GM19240 (cell line): ENCODE data around the gene RNF166.

Experiments
- DNase-seq: peaks from one replicate; pipeline ENCODE4 v3.0.0; 2011; ENCODE audit warnings: low spot score; ENCODE audit not compliant: insufficient read length

The RNF166 gene

DNA sequence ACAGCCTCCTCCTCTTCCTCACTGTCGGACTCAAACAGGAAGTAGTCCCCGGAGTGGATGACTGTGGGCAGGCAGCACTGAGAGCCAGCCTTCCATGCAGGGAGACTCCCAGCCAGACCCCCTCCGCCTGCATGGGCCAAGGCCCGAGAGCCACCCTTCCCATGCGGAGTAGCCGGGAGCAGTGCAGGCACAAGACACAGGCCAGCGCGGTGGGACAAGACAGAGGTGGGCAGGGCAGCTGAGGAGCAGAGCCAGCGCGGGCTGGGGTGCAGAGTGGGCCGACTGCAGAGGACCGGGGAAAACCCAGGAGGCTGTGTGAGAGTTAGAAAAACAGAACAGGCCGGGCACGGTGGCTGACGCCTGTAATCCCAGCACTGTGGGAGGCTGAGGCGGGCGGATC lies 17.7 kb upstream of the RNF166 start:
- no peak for DNase-seq

DNA sequence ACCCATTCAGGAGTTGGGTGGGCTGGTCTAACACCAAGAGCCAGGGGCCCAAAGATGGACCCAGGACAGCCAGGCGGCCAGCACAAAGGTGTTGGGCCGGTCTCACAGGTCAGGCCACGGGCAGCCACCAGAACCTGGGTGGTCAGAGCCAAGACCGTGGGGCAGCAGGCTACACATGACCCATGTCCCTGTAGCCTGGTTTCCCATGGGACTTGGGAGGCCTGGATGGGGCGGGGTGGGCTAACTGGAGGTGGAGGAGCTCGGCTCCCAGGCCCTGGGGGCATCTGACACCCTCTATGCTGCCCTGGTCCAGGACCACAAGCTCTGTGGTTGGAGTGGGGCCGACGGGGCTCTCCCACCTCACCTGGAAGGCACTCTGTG lies 17.3 kb upstream of the RNF166 start:
- DNase-seq: no peak

DNA sequence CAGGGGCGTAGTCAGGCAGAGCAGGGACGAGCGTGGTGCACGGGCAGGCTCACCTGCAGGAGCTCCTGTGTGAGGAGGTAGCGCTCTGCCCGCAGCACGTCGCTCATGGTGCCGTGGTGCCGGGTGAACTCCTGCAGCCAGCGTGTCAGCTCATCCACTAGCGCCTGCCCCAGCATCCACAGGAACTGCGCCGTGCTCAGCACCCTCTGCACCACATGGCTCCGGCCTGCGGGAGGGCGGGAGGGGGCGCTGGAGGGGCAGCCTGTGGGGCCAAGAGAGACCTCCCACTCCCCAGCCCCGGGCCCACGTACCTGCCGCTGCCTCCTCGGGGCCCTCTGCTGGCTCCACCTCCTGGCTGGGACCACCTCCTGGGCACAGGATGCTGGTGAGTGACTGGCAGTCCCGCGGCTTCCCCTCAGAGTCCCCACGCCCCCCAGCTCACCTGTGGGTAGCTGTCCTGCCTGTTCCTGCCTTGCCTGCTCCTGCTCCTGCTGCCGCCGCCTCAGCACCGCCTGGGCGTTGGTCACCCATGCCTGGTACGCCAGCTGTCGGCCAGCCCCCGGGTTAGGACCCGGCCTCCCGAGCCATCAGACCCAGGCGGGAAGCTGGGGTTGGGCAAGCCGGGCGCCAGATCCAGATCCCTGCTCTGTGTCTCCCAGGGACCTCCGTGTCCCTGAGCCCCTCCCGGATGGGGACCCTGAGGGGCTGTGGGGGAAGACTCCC lies 16.7 kb upstream of the RNF166 start:
- DNase-seq: no peak

DNA sequence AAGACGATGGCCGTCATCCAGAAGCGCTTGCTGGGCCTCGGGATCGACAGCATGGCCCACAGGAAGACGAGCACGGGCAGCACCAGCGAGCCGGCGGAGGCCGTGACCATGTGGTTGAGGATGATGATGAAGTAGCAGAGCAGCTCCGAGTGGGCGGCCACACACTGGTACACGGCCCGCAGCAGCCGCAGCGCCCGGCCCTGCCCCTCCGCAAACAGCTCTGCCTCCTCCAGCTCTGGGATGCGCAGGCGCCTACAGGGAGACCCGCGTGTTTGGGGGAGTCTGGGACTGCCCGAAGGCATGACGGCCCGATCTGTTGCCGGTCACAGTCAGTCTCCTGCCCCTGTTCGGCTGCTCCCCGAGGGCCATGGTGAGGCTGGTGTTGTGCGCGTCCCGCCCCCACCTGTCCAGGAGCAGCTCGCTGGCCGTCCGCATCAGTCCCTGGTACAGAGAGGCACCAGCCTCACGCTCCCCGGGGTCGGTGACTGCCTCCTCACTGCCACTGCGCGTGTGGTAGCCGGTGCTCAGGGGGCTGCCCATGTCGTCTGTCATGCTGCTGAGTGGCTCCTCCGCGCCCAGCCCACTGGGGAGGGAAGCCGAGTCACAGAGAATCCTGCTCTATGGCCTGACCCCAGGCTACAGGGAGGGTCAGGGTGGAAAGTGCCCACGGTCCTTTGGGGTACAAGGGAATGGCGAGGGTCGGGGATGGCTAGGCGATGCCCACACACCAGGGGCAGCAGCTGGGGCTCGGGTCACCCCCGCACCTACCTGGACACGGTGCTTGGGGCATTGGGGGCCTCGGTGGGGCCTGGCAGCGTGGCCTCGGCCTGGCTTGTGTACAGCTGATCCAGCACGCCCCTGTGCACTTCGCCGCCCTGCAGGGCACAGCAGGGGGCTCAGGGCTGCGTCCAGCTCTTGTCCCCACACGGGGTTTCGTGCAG lies 15.9 kb upstream of the RNF166 start:
- no peak for DNase-seq

DNA sequence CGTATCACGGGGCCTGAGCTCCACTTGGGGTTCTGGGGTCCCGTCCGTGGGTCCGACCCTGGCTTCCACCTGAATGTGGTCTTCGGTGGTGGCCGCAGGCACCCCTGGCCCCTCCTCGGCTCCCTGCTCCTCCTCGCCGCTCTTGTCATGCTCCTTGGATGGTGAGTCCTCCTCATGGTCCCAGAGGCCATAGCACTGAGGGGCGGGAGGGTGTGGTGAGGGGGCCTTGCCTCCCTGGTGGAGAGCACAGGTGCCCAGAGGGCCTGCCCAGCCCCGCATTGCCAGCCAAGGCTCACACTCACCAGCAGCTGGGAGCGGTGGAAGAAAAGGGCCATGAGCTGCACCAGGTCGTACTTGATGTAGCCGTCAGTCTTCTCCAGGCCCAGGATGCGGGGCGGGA lies 15.0 kb upstream of the RNF166 start:
- DNase-seq: no peak

DNA sequence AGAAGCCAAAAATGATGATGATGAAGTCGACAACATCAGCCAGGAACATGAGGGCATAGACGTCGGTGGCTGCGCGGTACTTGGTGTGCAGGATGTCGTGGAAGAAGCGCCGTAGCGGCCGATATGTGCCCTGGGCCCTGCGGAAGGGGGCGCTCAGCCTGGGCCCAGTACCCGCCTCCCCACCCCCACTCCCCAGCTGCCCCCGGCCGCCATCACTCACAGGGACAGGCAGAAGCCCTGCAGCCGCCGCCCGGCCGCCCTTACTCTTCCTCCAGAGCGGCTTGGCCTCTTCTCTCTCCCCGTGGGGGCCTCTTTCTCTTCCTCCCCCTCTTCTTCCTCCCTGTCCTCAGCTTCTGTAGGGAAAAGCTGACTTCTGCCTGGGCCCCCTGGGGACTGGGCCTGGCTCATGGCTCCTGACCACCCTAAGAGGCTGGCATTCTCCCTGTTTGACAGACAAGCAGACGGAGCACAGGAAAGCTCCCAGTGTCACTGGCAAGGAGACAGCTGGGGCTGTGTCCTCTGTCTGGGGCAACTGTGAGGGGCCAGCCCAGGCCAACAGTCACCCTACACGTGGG lies 14.3 kb upstream of the RNF166 start:
- no peak for DNase-seq

DNA sequence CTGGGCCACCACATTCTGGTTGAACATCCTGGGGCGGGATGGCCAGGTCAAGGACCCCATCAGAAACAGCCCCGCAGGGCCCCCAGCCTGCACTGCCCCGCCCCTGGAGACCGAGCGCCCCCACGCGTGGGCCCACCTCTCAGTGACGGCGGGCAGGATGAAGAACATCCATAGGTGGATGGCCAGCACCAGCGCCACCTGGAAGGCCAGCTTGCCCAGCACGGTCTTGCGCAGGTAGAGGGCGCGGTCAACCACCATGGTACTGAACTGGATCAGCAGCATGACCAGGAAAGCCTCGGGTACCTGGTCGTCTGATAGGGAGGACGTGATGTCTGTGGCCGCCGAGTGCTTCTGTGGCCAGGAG lies 13.7 kb upstream of the RNF166 start:
- DNase-seq: no peak

DNA sequence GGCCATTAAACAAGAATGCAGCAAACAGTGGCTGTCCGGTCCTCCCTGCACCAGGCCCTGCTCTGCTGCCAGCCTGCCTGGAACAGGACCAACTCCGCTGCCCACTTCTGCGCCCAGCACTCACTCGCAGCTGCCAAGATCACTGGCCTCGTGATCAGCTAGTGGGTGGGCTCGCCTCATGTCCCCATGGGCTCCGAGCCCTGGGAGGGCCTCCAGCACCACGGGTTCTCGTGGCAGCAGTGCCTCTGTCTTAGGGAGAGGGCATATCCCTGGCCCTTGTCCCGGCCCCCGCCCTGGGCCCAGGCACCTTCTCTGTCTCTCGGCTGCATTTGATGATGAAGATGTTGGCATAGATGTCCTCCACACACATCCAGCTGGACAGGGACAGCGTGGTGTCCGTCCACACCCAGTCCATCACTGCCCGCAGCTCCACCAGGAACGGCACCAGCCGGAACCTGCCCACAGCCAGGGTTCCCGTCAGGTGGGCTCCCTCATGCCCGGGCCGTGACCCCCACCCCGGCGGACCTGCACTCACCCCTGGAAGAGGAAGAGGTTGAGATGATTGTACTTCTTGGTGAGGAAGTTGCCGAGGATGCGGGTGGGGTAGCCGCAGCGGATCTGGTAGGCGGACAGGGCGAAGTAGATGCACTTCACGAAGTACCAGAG lies 13.2 kb upstream of the RNF166 start:
- no peak for DNase-seq

DNA sequence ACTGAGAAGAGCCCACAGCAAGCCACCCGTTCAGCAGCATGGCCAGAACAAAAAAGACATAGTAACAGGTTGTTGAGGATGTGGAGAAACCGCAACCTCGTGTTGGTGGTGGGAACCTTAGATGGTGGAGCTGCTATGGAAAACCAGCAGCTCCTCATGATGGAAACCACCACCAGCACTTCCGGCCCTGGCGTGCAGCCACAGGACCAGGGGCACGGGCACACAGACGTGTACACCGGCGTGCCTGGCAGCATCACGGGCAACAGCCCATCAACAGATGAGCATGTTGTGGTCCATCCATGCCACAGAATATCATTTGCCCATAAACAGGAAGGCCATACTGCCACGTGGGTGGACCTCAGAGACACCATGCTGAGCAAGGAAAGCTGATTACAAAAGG lies 12.0 kb upstream of the RNF166 start:
- no peak for DNase-seq

DNA sequence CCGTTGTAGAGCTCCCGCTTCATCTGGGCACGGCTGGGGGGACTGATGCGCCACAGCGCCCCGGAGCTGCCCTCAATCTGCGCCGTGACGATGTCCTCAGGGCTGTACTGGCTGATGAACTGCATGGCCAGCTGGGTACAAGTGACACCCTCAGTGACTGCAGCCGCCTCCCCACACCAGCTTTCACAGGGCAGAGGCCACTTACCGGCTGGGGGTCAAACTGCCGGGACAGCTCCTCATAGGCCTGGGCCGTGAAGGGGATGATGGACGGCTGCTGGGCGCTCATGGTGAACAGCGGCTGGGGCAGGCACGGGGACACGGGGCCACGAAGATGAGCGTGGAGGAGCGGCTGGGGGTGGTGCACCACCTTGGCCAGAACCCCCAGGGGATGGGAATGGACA lies 10.4 kb upstream of the RNF166 start:
- DNase-seq: no peak

DNA sequence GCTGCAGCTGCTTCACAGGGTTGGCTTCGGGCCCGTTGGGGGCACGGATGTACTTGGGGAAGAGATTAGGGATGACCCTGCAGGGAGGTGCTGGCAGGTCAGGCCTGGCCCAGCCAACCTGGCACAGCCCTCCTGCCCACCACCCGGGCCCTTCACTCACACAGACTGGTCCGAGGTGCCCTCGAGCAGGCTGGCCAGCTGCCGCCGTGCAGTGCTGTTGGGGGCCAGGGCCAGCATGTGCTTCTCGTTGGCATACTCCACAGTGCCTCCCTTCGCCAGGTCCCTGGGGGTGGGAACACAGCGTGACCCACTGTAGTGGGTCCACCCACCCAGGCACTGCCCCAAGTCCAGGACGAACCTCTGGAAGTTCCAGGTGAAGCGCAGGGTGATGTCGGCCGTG lies 10.0 kb upstream of the RNF166 start:
- no peak for DNase-seq

DNA sequence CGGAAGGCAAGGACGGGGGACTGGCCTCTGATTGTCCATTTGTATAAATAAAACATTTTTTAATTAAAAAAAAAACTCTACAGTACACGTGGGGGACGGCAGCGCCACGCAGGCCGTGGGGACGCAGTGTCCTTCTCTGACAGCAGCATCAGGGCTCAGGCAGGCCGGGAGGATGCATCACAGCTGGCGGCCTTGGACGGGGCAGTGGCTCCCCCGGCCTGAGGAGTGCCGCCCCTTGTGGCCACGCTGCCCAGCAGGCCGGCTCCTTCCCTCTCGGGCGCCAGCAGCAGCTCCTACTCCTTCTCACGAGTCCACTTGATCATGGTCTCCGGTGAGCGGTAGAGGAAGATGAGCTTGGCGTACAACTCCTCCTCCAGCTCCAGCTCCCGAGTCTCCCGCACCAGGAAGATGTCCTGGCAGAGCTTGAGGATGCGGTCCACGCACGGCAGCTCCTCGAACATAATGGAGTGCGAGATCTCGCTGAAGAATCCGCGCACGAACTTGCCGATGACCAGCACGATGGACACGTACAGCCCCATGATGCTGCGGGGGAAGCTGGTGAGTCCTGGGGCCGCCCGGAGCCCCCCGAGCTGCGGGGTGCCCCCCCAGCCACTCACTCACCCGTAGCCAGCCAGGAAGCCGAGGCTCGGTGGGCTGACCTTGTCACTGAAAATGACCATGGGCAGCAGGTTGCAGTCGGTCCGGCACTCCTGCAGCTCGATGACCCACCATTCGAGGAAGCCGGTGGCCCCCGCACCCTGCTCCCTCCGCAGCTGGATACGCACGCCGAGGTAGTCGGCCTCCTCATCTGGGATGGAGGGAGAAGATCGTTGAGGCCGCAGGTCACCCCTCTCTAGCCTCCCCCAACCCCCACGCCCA lies 9.3 kb upstream of the RNF166 start:
- DNase-seq: no peak

DNA sequence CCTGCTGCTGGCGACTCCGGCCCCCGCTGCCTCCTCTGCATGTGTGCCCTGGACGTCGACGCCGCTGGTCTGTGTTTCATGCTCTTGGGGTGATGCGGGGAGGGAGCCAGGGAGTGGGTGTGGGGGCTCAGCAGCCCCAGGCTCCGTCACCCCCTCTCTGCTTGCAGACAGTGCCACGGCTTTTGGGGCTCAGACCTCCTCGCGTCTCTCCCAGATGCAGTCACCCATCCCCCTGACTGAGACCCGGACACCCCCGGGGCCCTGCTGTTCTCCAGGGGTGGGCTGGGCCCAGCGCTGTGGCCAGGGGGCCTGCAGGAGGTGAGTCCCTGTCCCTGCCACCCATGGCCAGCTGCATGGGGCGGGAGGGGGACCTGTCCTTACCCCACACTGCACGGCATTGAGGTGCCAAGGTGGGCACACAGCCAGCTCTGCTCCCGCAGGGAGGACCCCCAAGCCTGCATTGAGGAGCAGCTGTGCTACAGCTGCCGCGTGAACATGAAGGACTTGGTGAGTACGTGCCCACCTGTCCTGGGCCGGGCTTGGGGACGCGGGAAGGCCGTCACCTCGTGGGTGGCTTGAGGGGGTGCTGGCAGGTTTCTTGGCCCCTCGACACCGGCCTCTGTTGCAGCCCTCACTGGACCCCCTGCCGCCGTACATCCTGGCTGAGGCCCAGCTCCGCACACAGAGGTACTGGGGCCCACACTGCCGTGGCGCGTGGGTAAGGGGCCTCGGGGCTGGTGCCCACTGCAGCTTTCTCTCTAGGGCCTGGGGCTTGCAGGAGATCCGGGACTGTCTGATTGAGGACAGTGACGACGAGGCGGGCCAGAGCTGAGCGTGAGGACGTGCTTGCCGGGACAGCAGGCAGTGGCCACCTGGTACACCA lies 8.5 kb upstream of the RNF166 start:
- DNase-seq: no peak

DNA sequence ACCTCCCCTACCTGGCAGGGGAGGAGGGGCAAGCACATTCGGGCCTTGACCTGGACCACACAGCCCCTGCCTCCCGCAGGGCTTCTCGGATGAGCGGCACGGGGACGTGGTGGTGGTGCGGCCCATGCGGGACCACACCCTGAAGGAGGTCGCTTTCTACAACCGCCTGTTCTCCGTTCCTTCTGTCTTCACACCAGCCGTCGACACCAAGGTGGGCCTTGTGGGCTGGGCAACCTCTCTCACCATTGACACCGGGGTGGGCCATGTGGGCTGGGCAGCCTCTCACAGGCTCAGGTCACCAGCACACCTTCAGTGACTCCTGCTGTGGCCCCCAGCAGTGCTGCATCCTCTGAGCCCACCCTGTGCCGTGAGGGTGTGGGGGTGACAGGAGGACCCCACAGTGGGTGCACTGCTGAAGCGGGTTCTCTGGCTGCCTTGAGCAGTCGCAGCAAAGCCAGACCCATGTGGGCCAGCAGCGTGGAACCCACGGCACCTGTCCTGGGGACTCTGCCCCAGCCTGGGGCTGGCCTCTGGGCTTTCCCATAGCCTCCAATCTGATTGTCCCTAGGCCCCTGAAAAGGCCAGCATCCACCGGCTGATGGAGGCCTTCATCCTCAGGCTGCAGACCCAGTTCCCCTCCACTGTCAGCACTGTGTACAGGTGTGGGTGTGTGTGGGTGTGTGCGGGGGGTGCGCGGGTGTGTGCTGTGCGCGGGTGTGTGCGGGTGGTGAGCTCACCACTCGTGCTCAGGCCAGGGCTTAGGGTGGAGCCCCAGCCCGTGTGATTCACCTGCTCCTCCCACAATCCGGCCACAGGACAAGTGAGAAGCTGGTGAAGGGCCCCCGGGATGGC lies 7.6 kb upstream of the RNF166 start:
- no peak for DNase-seq

DNA sequence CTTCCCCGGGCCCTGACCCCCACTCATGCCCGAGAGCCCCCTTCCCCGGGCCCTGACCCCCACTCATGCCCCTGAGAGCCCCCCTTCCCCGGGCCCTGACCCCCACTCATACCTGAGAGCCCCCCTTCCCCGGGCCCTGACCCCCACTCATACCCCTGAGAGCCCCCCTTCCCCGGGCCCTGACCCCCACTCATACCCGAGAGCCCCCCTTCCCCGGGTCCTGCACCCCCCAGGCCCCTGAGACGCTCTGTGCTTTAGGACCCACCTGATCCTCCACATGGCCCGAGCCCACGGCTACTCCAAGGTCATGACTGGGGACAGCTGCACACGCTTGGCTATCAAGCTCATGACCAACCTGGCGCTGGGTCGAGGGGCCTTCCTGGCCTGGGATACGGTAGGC lies 6.8 kb upstream of the RNF166 start:
- DNase-seq: no peak

DNA sequence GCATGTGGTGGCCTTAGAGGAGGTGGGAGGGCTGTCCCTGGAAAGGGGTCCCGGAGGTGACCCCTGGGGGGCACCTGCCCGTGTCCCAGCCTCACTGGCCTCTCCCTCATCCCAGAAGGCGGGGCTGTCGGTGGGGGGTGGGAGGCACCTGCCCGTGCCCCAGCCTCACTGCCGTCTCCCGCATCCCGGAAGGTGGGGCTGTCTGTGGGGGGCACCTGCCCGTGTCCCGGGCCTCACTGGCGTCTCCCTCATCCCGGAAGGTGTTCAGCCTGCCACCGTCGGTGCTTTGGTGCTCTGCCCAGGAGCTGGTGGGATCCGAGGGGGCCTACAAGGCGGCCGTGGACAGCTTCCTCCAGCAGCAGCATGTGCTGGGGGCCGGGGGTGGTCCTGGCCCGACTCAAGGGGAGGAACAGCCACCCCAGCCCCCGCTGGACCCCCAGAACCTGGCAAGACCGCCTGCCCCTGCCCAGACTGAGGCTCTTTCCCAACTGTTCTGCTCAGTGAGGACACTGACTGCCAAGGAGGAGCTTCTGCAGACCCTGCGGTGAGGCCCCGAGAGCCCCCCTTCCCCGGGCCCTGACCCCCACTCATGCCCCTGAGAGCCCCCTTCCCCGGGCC lies 6.3 kb upstream of the RNF166 start:
- DNase-seq: no peak

DNA sequence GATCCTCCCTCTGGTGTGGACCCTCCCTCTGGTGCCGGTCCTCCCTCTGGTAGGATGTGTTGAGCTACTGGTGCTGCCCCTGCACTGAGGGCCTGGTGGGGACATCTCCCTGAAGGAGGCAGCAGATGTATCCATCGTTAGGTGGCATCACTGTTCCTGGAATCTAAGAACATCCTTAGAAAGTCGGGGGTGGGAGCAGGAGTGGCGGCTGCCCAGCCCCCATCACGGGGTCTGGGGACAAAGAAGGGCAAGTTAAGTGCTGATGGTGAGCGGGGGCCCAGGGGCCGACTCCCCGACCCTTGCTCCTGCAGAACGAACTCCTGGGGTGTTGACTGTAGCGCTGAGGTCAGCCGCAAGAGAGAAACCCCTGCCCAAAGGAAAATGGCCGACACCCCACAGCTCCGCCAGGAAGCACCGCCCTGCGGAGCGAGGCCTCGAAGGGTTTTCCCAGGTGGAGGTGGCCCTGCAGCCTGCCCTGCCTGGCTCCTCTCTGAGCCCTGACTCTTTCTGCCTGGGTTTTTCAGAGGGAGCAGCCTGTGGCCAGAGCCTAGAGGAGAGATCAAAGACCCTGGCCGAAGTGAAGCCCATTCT lies 5.6 kb upstream of the RNF166 start:
- no peak for DNase-seq

DNA sequence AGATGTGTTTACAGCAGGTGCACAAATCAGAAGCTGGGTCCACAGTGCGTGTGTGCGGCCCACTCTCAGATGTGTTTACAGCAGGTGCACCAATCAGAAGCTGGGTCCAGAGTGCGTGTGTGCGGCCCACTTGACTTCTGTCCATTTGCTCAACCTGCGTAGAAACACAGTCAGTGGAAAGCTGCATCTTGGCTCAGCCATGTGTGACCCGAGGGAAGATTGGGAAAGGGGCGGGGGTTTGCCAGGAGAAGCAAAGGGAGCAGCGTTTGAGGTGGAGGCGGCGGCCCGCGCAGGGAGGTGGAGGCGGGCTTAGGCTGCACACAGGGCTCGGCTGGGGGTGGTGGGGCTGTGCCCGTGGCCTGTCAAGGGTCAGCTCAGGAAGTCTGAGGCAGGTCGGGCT lies 4.3 kb upstream of the RNF166 start:
- DNase-seq: no peak
